ENCODE results near the gene KCNMA1.

KCNMA1 gene

GRCh38 chr10:76906256-76906655 lies 731.4 kb downstream of the KCNMA1 start:
- H3K9me3 ChIP-seq (replicated peaks in 1 of 2; ENCODE audit: control insufficient read depth in 2 of 2, insufficient read depth in 1 of 2, low read depth in 1 of 2, low read length in 2 of 2): no peaks in the 10 kb centered on the region
- H2AFZ ChIP-seq (ENCODE audit: low read length): no peak overlapping the region
- no peak overlapping the region for H3K23ac ChIP-seq (ENCODE audit: low read depth, low read length, poor library complexity)
- no peak for DNase-seq (ENCODE audit: low spot score)
- no peaks in the 10 kb centered on the region for H3K4me1 ChIP-seq (ENCODE audit: control insufficient read depth in 2 of 2, insufficient read depth in 1 of 2, low read depth in 1 of 2, low read length in 2 of 2)
- no peak overlapping the region for H2BK15ac ChIP-seq (ENCODE audit: low read length)
- no peak overlapping the region for H2BK5ac ChIP-seq (ENCODE audit: low read length)
- no peak overlapping the region for H3K4me3 ChIP-seq (ENCODE audit: low read length in 2 of 2)
- no peak overlapping the region for H3K4me2 ChIP-seq (ENCODE audit: insufficient read depth, low read length, poor library complexity, severe bottlenecking)
- no peak overlapping the region for H3K18ac ChIP-seq (ENCODE audit: low read length)
- no peak overlapping the region for H3K4ac ChIP-seq (ENCODE audit: low read length)
- H3K27me3 ChIP-seq (ENCODE audit: control insufficient read depth in 3 of 3, insufficient read depth in 3 of 3, low read depth in 1 of 3, low read length in 3 of 3): no peaks in the 10 kb centered on the region
- H2AK5ac ChIP-seq (ENCODE audit: low read depth, low read length): no peak overlapping the region
- no peaks in the 10 kb centered on the region for H3K36me3 ChIP-seq (replicated peaks in 1 of 2; ENCODE audit: control insufficient read depth in 2 of 2, insufficient read depth in 2 of 2, low read length in 2 of 2)
- no peak overlapping the region for H3K27ac ChIP-seq (replicated peaks; ENCODE audit: low read length)
- no peak overlapping the region for H4K91ac ChIP-seq (ENCODE audit: low read depth, low read length, poor library complexity)
- no CpG with 5 or more reads among the region's 2 CpGs for WGBS, 2 donors (ENCODE audit: extremely low coverage in 2 of 2, insufficient read length in 2 of 2, insufficient replicate concordance in 1 of 2)
- no peak overlapping the region for H2BK120ac ChIP-seq (ENCODE audit: low read depth, low read length)
- no peak overlapping the region for H3K9ac ChIP-seq (ENCODE audit: low read depth, low read length, poor library complexity)
- no peak overlapping the region for H2BK12ac ChIP-seq (ENCODE audit: low read length)
- H3K79me1 ChIP-seq (ENCODE audit: low read depth, low read length): no peaks in the 10 kb centered on the region
- no peak overlapping the region for H3K14ac ChIP-seq (ENCODE audit: low read length)
- no peak overlapping the region for H4K8ac ChIP-seq (ENCODE audit: low read depth, low read length)

GRCh38 chr10:76905251-76905650 lies 732.4 kb downstream of the KCNMA1 start:
- Histone ChIP-seq H3K27ac (replicated peaks; ENCODE audit: low read length) (no peak overlapping the region), H2BK12ac (ENCODE audit: low read length) (no peak overlapping the region), H3K23ac (ENCODE audit: low read depth, low read length, poor library complexity) (no peak overlapping the region), H3K9ac (ENCODE audit: low read depth, low read length, poor library complexity) (no peak overlapping the region), H3K18ac (ENCODE audit: low read length) (no peak overlapping the region), H3K79me1 (ENCODE audit: low read depth, low read length) (no peaks in the 10 kb centered on the region), H3K4me3 (ENCODE audit: low read length in 2 of 2) (no peak overlapping the region), H3K4me2 (ENCODE audit: insufficient read depth, low read length, poor library complexity, severe bottlenecking) (no peak overlapping the region), H2BK120ac (ENCODE audit: low read depth, low read length) (no peak overlapping the region), H4K91ac (ENCODE audit: low read depth, low read length, poor library complexity) (no peak overlapping the region), H2BK15ac (ENCODE audit: low read length) (no peak overlapping the region), H3K36me3 (replicated peaks in 1 of 2; ENCODE audit: control insufficient read depth in 2 of 2, insufficient read depth in 2 of 2, low read length in 2 of 2) (no peaks in the 10 kb centered on the region), H3K9me3 (replicated peaks in 1 of 2; ENCODE audit: control insufficient read depth in 2 of 2, insufficient read depth in 1 of 2, low read depth in 1 of 2, low read length in 2 of 2) (no peaks in the 10 kb centered on the region), H3K14ac (ENCODE audit: low read length) (no peak overlapping the region), H3K27me3 (ENCODE audit: control insufficient read depth in 3 of 3, insufficient read depth in 3 of 3, low read depth in 1 of 3, low read length in 3 of 3) (no peaks in the 10 kb centered on the region), H2BK5ac (ENCODE audit: low read length) (no peak overlapping the region), H4K8ac (ENCODE audit: low read depth, low read length) (no peak overlapping the region), H2AFZ (ENCODE audit: low read length) (no peak overlapping the region), H3K4me1 (ENCODE audit: control insufficient read depth in 2 of 2, insufficient read depth in 1 of 2, low read depth in 1 of 2, low read length in 2 of 2) (no peaks in the 10 kb centered on the region), H2AK5ac (ENCODE audit: low read depth, low read length) (no peak overlapping the region), H3K4ac (ENCODE audit: low read length) (no peak overlapping the region)
- no CpG with 5 or more reads among the region's 5 CpGs for WGBS, 2 donors (ENCODE audit: extremely low coverage in 2 of 2, insufficient read length in 2 of 2, insufficient replicate concordance in 1 of 2)
- no peak for DNase-seq (ENCODE audit: low spot score)

- no peaks in the 10 kb centered on the region for H3K9me3 ChIP-seq (replicated peaks in 1 of 2; ENCODE audit: control insufficient read depth in 2 of 2, insufficient read depth in 1 of 2, low read depth in 1 of 2, low read length in 2 of 2)
Measured at GRCh38 chr10:76903387-76903945, 734.1 kb downstream of the KCNMA1 start.

DNA sequence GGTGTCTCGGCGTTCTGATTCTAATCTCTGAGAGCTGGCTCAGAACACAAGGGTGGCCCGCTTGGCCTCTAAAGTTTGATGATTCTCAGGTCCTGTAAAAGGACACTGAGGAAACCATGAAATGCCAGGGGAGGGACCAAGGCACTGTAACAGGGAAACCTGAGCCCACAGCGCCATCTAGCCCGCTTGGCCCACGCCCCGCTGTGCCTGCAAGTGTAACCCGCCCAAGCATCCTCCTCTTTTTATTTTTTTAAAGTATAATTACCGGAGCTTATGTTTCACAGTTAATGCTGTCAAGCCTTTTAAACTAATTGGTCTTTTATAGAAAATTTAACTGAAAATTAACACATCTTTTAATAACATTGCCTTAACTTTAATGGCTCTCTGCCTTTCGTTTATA lies 734.7 kb downstream of the KCNMA1 start:
- Histone ChIP-seq H2AFZ (ENCODE audit: low read length) (no peak overlapping the region), H3K27me3 (ENCODE audit: control insufficient read depth in 3 of 3, insufficient read depth in 3 of 3, low read depth in 1 of 3, low read length in 3 of 3) (no peaks in the 10 kb centered on the region), H4K91ac (ENCODE audit: low read depth, low read length, poor library complexity) (no peak overlapping the region), H2BK5ac (ENCODE audit: low read length) (no peak overlapping the region), H3K4ac (ENCODE audit: low read length) (no peak overlapping the region), H3K9ac (ENCODE audit: low read depth, low read length, poor library complexity) (no peak overlapping the region), H3K4me2 (ENCODE audit: insufficient read depth, low read length, poor library complexity, severe bottlenecking) (no peak overlapping the region), H4K8ac (ENCODE audit: low read depth, low read length) (no peak overlapping the region), H3K27ac (replicated peaks; ENCODE audit: low read length) (no peak overlapping the region), H3K18ac (ENCODE audit: low read length) (no peak overlapping the region), H3K9me3 (replicated peaks in 1 of 2; ENCODE audit: control insufficient read depth in 2 of 2, insufficient read depth in 1 of 2, low read depth in 1 of 2, low read length in 2 of 2) (no peaks in the 10 kb centered on the region), H3K14ac (ENCODE audit: low read length) (no peak overlapping the region), H3K23ac (ENCODE audit: low read depth, low read length, poor library complexity) (no peak overlapping the region), H3K4me3 (ENCODE audit: low read length in 2 of 2) (no peak overlapping the region), H2BK12ac (ENCODE audit: low read length) (no peak overlapping the region), H2BK120ac (ENCODE audit: low read depth, low read length) (no peak overlapping the region), H3K79me1 (ENCODE audit: low read depth, low read length) (no peaks in the 10 kb centered on the region), H2BK15ac (ENCODE audit: low read length) (no peak overlapping the region), H3K4me1 (ENCODE audit: control insufficient read depth in 2 of 2, insufficient read depth in 1 of 2, low read depth in 1 of 2, low read length in 2 of 2) (no peaks in the 10 kb centered on the region), H2AK5ac (ENCODE audit: low read depth, low read length) (no peak overlapping the region), H3K36me3 (replicated peaks in 1 of 2; ENCODE audit: control insufficient read depth in 2 of 2, insufficient read depth in 2 of 2, low read length in 2 of 2) (no peaks in the 10 kb centered on the region)
- no CpG with 5 or more reads among the region's 10 CpGs for WGBS, 2 donors (ENCODE audit: extremely low coverage in 2 of 2, insufficient read length in 2 of 2, insufficient replicate concordance in 1 of 2)
- DNase-seq (ENCODE audit: low spot score): peak; percentile 24

More at GRCh38 chr10:76903387-76903945, 734.1 kb downstream of the KCNMA1 start:
- Histone ChIP-seq H3K14ac (ENCODE audit: low read length) (no peak overlapping the region), H2BK12ac (ENCODE audit: low read length) (no peak overlapping the region), H2AK5ac (ENCODE audit: low read depth, low read length) (no peak overlapping the region), H3K4me2 (ENCODE audit: insufficient read depth, low read length, poor library complexity, severe bottlenecking) (no peak overlapping the region), H2BK15ac (ENCODE audit: low read length) (no peak overlapping the region), H2BK5ac (ENCODE audit: low read length) (no peak overlapping the region), H4K8ac (ENCODE audit: low read depth, low read length) (no peak overlapping the region), H3K23ac (ENCODE audit: low read depth, low read length, poor library complexity) (no peak overlapping the region), H2BK120ac (ENCODE audit: low read depth, low read length) (no peak overlapping the region), H3K4me3 (ENCODE audit: low read length in 2 of 2) (no peak overlapping the region), H3K27me3 (ENCODE audit: control insufficient read depth in 3 of 3, insufficient read depth in 3 of 3, low read depth in 1 of 3, low read length in 3 of 3) (no peaks in the 10 kb centered on the region), H3K4me1 (ENCODE audit: control insufficient read depth in 2 of 2, insufficient read depth in 1 of 2, low read depth in 1 of 2, low read length in 2 of 2) (no peaks in the 10 kb centered on the region), H3K27ac (replicated peaks; ENCODE audit: low read length) (no peak overlapping the region), H3K18ac (ENCODE audit: low read length) (no peak overlapping the region), H3K36me3 (replicated peaks in 1 of 2; ENCODE audit: control insufficient read depth in 2 of 2, insufficient read depth in 2 of 2, low read length in 2 of 2) (no peaks in the 10 kb centered on the region), H3K4ac (ENCODE audit: low read length) (no peak overlapping the region), H4K91ac (ENCODE audit: low read depth, low read length, poor library complexity) (no peak overlapping the region), H2AFZ (ENCODE audit: low read length) (no peak overlapping the region), H3K9ac (ENCODE audit: low read depth, low read length, poor library complexity) (no peak overlapping the region), H3K79me1 (ENCODE audit: low read depth, low read length) (no peaks in the 10 kb centered on the region)
- no CpG with 5 or more reads among the region's 7 CpGs for WGBS, 2 donors (ENCODE audit: extremely low coverage in 2 of 2, insufficient read length in 2 of 2, insufficient replicate concordance in 1 of 2)
- DNase-seq (ENCODE audit: low spot score): no peak

Measured in neuronal stem cell (in vitro differentiated cells).